COR-L47 (cell line): ENCODE results near the gene SP2.

Experiments
- DNase-seq: peaks from one replicate; lab custom pipeline; 2025; lab: John Stamatoyannopoulos, UW

Gene SP2

GRCh38 chr17:47950448-47950847, 54.4 kb downstream of the SP2 start:
- DNase-seq, result no peak

DNA sequence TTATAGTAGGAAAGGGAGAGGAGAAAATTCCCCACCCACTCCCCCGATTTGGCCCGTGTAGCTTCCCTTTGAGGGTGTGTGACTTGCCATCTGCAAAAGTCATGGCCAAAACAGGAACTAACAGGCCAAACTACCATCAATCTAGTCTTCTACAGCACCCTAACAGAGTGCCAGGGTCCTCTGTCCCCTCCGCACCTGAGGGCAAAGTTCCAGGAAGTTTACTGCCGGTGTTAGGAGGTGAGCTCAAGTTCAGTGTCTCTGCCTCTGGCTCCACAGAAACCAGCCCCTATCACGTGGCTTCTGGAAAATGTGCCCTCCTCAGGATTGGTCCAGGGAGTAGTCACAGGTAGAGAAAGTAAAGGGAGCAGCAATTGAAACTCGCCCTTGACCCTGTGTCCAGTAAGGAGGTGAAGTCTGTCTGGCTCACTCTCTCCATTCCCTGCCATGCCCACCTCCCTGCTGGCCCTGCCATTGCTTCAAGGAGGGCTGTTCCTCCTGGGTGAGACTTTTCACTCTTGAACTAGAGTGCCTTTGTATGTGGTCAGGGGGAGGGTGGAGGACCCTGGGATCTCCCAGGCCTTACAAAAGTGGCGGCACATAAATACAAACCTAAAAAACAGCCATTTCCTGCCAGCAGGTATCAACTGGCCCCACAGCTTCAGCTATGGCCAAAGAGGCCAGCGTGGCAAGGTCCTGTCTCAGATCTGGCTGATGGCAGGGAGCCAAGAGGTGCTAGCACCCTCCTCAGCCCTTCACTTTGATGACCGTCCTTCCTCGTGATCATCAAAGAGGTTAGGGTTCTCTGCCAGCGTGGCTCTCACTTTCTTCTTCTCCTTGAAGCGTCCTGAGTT, 56.4 kb downstream of the SP2 start:
- no peak for DNase-seq

DNA sequence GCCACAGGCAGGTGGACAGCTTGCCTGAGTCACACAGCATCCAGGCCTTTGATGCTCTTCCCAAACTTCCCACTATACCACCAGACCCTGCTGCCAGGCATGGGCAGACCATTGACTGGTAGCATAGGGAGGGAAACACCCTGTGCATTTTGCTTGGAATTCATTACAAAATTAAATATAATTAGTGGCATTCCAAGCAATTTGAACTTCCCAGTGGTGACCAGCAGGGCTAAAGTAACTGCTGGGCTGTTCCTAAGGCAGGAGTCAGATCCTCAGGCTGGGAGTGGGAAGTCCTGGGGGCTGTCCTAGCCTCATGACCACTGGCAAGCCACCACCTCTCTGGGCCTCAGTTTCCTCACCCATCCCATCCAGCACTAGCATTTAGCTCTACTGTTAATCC, 57.9 kb downstream of the SP2 start:
- DNase-seq, result no peak

- DNase-seq, result peak; percentile 64
Observed at GRCh38 chr17:47955497-47956461, 59.7 kb downstream of the SP2 start.

GRCh38 chr17:47956791-47957590, 61.0 kb downstream of the SP2 start:
- peak; percentile 74 for DNase-seq

GRCh38 chr17:47957591-47958490, 61.8 kb downstream of the SP2 start, which contains the start of gene PRR15L:
Gene PRR15L, minus strand, starts transcription at chr17:47957883. Its CDS starts 4,649 bp downstream, at chr17:47953234.
- peak; percentile 94 for DNase-seq

GRCh38 chr17:47959825-47960655, 64.0 kb downstream of the SP2 start:
- DNase-seq, result peak; percentile 92

DNA sequence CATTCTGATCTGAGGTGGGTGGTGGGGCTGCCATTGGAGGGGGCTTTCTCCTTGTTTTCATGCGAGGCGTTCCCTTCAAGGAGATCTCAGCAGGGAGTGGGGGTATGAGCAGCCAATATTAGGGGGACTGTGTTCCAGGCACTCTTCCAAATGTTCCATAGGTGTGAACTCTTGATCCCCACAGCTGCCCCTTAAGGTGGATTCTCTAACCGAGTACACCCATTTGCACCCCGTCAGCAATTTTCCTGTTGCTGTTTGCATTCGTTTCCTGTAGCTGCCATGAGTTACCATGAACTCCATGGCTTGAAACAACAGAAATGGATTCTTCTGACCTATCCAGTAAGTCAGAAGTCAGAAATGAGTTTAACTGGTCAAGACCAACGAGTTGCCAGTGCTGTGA, 65.4 kb downstream of the SP2 start:
- no peak for DNase-seq

- no peak for DNase-seq
Observed at GRCh38 chr17:47962901-47963300, 66.9 kb downstream of the SP2 start.

DNA sequence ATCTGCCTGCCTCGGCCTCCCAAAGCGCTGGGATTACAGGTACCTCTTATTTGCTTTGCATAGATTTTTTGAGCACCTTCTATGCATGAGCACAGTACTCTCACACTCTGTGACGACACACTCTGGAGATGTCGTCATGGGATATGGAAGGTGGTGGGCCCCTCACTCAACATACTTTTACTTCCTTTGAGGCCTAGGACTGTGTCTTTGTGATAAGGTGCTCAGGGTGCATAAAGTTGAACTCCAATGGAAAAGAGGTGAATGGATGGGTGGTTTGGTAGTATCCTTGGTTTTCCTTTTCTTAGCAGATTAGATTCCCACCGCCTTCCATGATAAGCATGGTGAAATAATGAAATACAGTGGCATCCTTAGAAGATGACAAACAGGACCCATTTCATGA, 68.8 kb downstream of the SP2 start:
- DNase-seq, result no peak

- no peak for DNase-seq
Observed at GRCh38 chr17:47966079-47966519, 70.1 kb downstream of the SP2 start.

DNA sequence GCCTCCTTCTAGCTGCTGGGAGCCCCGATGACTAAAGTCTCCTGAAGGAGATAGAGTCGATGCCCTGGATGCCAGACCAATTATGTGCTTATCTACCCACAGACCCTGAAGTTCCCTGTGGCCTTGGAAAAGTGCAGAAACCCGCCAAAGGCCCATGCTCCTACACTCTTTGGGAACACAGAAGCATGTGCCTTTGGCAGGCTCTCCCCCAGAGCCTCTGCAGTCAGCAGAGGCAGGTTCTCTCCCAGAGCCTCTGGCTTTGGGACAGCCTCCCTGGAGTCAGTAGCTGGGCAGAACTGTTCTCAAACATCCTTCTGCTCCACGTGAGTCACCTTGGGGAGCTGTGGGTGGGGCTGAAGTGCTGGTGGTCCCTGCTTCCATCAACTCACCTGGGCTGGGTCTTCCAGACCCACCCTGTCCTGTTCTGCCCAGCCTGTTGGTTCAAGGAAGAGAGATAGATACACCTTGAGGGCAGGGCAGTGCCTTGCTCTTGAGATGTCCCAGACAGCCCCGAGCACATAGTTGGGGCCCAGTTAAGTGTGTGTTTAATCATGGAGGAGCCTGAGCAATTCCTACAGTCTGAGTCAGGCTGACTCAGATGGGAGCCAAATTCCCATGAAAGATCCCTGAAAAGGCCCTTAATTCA, 71.7 kb downstream of the SP2 start:
- DNase-seq, result no peak

DNA sequence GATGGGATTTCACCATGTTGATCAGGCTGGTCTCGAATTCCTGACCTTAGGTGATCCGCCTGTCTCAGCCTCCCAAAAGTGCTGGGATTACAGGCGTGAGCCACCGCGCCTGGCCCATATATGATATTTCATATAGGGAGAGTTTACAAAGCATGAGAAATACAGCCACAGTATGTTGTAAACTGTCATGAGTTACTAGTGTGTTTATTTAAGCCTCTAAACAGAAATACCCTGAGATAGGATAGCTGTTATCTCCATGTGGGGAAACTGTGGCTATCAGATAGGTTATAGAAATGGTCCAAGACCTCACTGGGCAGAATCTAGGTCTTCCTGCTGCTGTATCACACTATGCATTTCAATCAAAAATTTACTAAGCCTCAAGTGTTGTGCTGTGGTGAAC, 72.8 kb downstream of the SP2 start:
- DNase-seq, result no peak

GRCh38 chr17:47969930-47970724, 74.1 kb downstream of the SP2 start:
- no peak for DNase-seq

DNA sequence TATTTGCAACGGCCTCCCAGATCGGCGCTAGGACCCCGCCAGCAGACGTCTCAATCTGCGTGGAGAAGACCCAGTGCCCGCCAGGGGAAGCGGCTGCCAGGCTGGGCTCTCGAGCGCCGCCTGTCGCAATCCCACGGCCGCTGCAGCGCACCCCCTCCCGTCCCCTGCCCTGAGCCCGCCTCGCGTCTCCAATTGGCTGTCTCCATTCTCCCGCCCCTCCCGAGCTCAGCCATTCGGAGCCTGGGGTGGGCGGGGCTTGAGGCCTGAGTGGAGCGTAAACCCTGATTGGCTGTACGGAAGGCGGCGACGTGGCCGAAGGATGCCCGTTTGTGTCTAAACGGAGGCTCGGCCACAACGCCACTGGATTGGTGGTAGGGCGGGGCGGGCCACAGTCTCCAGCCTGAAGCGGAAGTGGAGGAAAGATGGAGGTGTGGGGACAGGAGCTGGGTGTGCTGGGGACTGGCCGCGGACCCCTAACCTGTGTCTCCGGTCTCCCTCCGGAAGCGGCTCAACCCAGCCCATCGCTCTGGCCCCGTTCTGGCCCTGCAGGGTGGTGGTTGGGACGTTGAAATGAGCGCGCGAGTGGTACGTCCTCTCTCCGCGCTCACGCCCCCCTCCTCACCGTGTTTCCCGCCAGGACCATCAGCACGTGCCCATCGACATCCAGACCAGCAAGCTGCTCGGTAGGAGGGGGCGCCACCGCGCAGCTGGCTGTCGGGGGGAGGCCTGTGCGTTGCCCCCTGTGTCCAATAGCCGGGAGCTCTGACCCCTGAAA, 74.9 kb downstream of the SP2 start, which contains the start of gene CDK5RAP3:
TSS of gene CDK5RAP3 (plus strand) at position 389 of the 775 bp plus-strand sequence. CDS start at position 423, 34 bp downstream.
- peak; percentile 100 for DNase-seq

DNA sequence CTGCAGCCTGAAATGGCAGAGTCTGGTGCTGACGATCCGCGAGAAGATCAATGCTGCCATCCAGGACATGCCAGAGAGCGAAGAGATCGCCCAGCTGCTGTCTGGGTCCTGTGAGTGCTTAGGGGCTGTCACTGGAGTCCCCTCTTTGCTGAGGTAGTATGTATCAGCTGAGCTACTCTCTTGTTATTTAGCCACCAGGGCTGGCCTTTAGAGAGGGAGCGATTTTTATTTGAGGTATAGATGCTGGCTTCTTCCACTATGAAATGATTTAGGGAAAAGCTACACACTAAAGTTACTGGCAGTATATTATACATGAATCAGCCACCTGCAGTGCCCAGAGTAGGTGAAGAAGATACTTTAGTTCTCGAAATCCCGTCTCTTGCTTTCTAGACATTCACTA, 77.5 kb downstream of the SP2 start:
- DNase-seq, result no peak

DNA sequence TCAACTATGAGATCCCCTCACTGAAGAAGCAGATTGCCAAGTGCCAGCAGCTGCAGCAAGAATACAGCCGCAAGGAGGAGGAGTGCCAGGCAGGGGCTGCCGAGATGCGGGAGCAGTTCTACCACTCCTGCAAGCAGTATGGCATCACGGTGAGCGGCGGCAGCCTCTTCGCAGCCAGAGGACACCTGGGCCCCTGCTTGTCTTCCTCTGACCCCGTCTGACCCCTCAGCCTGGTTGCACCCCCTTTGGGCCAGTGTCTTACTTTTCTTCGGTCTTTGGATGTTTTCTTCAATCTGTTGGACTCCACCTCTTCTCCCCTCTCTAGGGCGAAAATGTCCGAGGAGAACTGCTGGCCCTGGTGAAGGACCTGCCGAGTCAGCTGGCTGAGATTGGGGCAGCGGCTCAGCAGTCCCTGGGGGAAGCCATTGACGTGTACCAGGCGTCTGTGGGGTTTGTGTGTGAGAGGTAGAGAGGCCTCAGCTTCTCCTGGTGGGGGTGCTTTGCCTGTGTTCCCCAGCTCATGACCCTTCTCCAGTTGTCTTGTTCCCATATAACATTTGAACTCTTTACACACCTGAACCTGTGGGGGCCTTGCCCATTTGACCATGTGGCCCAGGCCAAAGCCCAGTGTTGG, 79.3 kb downstream of the SP2 start:
- DNase-seq, result no peak
